CD1c-positive myeloid dendritic cell (primary cell): ENCODE data around the gene PGAM5.

ENCODE experiments used
- DNase-seq: peaks from one replicate; pipeline ENCODE4 v3.0.0-alpha.2; 2016; ENCODE audit errors: extremely low spot score

The PGAM5 gene

GRCh38 chr12:132710405-132711079, at the start of gene PGAM5:
Gene PGAM5 (plus strand): TSS chr12:132710842. CDS start chr12:132710877, 35 bp downstream.
- peak; percentile 96 for DNase-seq

GRCh38 chr12:132660996-132661395, 49.6 kb upstream of the PGAM5 start:
- no peak for DNase-seq

GRCh38 chr12:132661972-132662371, 48.7 kb upstream of the PGAM5 start:
- DNase-seq, result no peak

GRCh38 chr12:132662901-132663755, 47.5 kb upstream of the PGAM5 start:
- DNase-seq, result no peak

- DNase-seq, result no peak
Measured at GRCh38 chr12:132664206-132665148, 46.2 kb upstream of the PGAM5 start.

GRCh38 chr12:132665149-132665491, 45.5 kb upstream of the PGAM5 start:
- no peak for DNase-seq

GRCh38 chr12:132665794-132666193, 44.8 kb upstream of the PGAM5 start:
- DNase-seq, result no peak

GRCh38 chr12:132668191-132669088, 42.2 kb upstream of the PGAM5 start:
- no peak for DNase-seq

GRCh38 chr12:132669166-132669879, 41.3 kb upstream of the PGAM5 start:
- DNase-seq, result no peak

GRCh38 chr12:132672116-132672515, 38.5 kb upstream of the PGAM5 start:
- DNase-seq, result no peak

GRCh38 chr12:132672678-132673077, 38.0 kb upstream of the PGAM5 start:
- no peak for DNase-seq

- DNase-seq, result no peak
Measured at GRCh38 chr12:132673288-132674179, 37.1 kb upstream of the PGAM5 start.

- DNase-seq, result no peak
Measured at GRCh38 chr12:132674561-132674960, 36.1 kb upstream of the PGAM5 start.

- DNase-seq, result no peak
Measured at GRCh38 chr12:132675757-132676432, 34.7 kb upstream of the PGAM5 start.

GRCh38 chr12:132677492-132677891, 33.1 kb upstream of the PGAM5 start:
- no peak for DNase-seq

GRCh38 chr12:132685400-132685799, 25.2 kb upstream of the PGAM5 start:
- no peak for DNase-seq

GRCh38 chr12:132686825-132687210, 23.8 kb upstream of the PGAM5 start:
- DNase-seq, result peak; percentile 18

- DNase-seq, result peak; percentile 98
Measured at GRCh38 chr12:132687211-132688164, 23.2 kb upstream of the PGAM5 start, which contains the start of the genes POLE and PXMP2. Gene POLE (minus strand): TSS chr12:132687342. CDS start chr12:132687315, 27 bp downstream. Gene PXMP2 (plus strand): TSS chr12:132687587. CDS start chr12:132687671, 84 bp downstream.
